GM10847 (cell line): Measurements from ENCODE around the gene MRPS34.

Experiments
- POLR2A ChIP-seq: IDR thresholded peaks from 2 replicates; pipeline ENCODE4 v1.6.1; 2011; ENCODE audit not compliant: insufficient read length; ENCODE audit errors: extremely low read depth

MRPS34 gene

DNA sequence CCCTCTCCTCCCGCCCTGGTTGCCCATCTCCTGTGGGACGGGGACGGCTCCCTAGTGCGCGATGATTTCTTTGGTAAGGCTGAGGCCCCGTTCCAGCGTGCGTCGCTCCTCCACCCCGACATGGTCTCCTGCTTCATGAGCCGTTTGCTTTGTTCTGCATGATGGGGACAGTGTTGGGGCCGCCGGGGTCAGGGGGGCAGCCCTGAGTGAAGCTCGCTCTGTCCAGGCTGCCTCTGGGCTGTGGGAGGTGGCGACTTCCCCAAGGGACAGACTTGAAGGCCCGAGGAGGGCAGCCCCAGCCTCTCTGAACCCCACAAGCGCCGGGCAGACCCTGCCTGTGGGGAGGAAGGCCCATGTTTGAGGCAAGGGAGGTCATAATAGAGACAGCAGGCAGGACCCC is 14.0 kb downstream of the MRPS34 start:
- TF ChIP-seq POLR2A, result no peak

DNA sequence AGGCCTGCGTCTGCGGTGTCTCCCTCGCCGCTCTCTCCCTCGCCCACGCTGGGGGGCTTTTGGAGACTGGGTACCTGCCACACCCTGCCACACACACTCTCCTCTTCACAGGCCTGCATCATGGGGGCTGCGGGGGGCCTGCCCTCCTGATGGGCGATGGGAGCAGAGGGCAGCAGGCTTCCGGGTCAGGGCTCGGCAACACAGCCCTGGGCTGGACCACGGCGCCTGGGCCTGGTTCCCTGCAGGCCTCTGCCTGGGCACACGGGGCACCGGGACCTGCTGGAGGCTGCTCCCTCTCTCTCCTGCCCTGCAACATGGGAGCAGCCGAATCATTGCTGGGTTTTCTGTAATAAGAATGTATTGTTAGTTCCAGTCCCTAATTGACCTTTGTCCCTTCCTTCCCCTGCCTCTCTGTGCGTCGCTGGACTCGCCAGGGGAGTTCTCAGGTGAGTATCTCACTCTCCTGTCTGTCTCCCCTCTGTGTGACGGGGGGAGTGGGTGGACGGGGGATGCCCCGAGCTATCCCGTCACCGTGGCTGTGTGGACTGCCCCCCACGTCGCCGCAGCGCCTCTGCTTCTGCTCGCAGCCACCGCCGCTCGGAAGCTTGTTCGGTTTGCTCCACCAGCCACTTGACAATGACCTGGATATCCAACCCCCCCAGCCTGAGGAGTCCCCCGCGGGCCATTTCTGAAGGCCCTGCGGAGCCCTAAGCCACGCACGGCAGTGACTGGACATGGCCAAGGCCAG is 15.0 kb downstream of the MRPS34 start:
- TF ChIP-seq POLR2A, result no peak

DNA sequence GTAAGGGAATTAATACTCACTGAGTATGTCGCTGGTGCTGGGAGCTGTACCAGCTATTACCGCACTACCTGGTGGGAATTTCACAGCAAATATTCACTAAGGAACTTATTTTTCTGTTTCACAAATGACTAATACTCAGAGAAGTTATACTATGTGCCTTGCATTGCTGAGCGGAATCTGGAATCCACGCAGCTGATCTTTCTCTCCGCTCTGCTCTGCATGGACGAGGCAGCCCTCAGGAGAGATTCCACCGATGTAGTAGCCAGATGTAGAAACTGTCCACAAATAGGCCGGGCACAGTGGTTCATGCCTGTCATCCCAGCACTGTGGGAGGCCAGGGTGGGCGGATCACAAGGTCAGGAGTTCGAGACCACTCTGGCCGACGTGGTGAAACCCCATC is 18.7 kb downstream of the MRPS34 start:
- TF ChIP-seq POLR2A, result no peak

DNA sequence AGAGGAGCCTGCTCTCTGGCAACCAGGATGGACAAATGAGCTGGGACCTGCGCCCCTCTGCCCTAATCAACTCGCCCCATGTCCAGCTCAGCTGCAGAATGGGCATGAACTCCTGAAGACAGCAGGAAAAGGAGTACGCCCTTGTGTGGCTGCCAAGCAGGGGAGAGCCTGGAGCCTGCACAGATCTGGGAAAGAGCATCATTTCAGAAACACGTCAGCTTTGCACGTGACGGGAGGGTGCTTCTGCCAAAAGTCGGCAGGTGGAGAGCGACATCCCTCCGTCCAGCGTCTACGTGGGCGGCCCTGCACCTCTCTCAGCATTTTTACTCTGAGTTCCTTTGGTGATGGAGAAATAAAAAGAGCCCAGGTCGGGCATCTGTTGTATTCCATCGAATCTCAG is 20.1 kb downstream of the MRPS34 start:
- TF ChIP-seq POLR2A, result no peak

DNA sequence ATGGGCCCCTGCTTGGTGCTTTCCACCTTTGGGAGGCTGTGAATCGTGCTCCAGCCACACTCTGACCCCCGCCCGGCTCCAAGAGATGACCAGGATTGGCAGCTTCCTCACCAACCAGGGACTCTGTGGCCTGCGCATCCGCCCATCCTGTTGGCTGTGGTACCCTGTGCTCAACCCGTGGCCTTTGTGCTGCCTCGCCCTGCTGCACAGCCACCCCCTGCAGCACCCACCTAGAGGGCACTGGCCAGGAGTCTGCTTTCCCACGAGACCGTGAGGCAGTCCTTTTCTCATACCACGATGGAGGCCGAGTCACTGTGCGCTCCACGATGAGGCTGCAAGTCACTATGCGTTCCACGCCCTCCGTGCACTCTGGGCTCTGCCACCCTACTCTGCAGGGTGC is 21.0 kb downstream of the MRPS34 start:
- TF ChIP-seq POLR2A, result no peak

DNA sequence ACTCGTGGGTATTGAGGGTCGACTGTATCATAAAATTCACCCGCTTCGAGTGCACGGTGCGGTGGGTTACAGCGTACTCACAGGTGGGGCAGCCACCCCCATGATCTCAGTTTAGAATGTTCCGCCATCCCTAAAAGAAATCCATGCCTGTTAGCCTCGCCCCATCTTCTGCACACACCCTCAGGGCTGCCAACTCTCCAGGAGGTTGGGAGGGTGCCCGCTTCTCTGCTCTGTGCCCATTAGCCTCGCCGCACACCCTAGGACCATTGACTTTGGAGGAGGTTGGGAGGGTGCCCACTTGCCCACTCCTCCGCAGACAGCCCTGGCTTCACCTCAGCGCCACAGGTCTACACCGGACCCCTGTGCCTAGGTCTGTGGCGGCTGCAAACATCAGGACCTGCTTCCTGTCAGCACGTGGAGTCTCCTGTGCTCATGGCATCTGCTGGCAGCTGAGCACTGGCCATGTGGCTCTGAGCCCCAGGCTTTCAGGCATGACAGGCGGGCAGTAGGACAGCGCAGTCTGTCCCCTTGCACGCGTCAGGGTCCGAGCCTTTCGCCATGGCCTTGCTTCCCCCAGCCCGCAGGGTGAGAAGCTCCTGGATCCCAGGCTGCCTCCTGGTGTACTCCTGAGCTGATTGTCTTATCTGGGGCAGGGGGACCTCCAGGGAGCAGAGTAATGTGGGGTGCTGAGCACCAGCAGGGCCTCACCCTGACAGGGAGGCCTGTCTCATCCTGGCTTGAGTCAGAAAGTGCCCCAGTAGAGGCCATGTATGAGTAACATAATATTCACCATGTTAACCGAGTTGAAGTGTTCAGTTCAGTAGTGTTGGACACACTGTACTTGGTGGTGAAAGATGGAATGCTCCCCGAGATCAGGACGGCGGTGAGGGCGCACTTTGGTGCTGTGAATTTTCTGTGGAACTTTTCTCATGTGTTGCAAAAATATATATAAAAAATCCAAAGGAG is 23.5 kb downstream of the MRPS34 start:
- no peak for TF ChIP-seq POLR2A

DNA sequence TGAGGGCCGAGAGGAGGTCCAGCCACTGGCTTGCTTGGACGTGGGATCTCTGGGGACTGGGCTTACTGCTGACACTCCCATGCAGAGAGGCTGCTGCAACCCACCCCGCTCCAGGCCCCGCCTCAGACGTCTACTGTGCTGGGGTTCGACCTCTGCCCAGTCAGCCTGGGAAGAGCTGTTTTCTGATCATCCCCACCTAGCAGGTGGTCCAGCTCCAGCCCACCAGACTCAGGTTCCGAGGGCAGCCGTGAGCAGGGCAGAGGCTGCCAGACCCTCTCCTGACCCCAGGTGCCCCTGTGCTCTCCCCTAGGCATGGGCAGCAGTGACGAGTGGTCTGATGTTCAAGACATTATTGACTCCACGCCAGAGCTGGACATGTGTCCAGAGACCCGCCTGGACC is 25.0 kb downstream of the MRPS34 start:
- TF ChIP-seq POLR2A, result no peak

DNA sequence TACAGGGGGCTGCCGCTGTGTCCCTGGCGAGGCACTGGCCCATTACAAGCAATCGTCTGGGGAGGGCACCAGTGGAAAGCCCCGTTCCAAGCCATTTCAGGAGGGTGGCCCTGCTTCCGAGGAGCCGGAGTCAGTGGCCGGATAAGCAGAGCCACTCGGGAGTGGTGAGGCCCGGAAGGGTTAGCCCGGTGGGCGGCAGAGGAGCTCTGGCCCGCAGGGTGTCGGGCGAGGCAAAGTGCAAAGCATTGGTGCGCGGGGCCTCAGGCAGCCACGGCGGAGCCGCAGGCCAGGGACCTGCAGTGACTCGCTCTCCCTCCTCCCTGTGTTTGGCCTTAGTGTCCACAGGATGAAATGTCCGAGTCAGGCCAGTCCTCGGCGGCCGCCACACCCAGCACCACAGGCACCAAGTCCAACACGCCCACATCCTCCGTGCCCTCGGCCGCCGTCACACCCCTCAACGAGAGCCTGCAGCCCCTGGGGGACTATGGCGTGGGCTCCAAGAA is 26.2 kb downstream of the MRPS34 start:
- no peak for TF ChIP-seq POLR2A

DNA sequence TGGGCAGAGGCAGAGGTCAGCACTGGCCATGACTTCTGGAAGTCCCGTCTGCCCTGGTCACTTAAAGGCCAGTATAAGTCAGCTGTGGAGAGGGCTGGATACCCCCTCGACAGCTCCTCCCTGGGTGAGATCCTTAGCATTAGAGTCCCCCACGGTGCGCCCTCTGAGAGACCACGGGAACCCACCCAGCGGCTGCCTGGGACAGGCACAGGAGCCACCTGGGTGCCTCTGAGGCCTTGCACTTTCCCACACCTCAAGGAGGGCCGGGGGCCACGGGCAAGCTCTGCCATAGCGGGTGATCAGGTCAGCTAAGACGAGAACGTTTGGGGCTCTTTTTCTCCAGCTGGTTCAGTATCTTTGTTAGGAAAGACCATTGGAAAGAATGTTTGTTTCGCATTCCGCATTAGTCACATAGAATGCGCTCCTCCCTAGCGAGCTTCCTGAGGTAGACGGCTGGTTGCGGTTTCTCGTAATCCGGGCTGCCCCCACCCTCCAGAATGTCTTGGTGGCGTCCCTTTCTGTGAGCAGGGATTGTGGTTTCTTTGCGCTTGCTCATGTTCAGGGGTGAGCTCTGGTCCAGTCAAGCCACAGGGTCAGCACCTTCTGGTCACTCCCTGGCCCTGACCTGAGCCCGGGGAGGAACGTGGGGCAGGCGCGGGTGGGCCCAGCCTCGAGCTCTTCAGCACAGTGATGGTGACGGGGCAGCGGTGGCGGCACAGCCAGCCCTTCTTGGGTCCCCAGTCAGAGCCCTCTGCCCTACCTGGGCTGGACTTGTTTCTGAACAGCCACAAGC is 26.8 kb downstream of the MRPS34 start:
- no peak for TF ChIP-seq POLR2A

DNA sequence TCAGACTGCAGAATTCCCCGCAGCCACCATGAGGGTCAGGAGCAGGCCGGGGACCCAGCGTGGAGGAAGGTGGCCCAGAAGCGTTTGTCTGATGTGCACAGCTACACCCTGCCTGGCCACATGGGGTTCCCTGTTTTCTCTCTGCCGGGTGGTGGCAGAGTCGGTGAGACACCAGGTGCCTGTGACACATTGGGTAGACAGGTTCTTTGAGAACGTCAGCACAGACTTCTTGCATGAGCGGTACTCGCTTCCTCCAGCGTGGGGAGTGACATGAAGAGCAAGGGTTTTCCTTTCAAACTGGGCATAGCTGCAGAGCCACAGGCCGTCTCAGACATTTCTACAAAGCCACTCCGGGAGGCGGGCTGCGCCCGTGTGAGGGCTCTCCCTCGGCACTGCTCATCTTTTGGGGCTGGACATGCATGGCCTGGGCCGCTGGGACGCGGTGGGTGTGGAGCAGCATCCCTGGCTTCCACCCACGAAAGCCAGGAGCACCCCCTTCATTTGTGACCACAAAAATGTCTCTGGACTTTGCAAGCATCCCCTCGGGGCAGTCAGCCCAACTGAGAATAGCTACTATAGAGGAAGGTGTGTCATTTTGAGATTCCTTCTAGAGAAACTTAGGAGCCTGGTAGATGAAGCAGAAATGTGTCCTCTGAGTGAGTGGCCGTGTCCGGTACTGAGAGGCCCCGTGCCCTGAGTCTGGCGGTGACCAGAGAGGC is 27.6 kb downstream of the MRPS34 start:
- no peak for TF ChIP-seq POLR2A

DNA sequence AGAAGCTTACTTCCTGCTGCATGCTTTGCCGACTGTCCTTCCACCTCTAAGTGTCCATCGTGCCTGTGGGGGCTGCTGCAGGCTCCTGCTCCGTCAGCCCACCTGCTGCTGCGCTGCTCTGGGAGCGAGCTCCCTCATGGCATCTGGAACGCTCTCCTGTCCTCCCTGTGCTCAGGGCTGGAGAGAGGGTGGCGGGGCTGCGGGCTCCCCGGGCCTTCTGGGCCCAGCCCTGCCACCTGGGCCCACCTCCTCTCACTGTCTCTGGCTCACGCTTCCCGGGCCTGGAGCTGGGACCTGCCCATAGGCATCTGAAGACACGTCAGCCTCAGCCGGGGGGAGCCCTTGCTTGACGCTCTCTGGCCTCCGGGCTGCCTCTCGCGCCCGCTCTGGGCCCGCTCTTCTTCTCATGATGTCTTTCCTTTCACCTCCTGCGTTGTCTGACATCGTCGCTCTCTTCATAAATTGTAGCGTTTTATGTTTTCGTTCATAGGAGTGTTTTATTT is 28.5 kb downstream of the MRPS34 start:
- TF ChIP-seq POLR2A, result no peak

DNA sequence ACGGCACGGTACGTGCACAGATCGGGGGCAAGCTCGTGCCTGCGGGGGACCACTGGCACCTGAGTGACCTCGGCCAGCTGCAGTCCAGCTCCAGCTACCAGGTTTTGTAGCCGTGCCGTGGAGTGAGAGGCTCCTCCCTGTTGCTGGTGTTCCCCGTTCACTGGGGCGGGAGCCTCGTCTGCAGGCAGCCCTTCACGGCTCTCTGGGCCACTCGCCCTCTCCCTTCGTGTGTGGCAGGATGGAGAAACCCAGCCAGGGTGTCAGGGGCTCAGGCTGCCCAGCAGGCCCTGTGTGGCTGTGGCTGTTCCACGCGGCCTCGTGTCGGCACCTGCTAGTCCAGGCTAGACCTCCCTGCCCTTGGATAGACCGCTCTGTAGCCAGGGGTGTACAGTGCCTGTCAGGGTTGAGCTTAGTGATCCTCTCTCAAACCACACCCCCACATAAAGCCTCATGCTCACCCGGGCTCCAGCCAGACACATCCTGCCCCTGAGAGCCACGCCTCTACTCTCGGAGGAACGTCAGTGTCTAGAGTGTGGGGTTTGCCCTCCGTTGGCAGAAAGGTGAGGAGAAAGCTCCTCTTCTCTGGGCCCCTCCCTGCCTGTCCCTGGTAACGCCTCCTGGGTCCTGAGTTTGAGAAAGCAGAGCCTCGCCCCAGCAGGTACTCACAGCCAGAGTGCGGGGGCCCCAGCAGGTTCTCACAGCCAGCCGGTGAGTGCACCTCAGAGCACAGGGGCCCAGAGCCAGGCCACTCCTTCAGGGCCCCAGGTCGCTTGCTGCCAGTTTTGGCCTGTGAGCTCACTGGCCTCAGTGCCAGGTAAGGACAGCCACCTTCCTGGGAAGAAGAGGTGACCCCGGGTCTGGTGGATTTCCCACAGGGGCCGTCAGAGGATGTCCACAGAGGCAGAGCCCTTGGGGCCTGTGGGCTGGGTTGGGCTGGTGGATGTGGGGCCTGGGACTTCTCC is 29.3 kb downstream of the MRPS34 start:
- TF ChIP-seq POLR2A, result no peak

DNA sequence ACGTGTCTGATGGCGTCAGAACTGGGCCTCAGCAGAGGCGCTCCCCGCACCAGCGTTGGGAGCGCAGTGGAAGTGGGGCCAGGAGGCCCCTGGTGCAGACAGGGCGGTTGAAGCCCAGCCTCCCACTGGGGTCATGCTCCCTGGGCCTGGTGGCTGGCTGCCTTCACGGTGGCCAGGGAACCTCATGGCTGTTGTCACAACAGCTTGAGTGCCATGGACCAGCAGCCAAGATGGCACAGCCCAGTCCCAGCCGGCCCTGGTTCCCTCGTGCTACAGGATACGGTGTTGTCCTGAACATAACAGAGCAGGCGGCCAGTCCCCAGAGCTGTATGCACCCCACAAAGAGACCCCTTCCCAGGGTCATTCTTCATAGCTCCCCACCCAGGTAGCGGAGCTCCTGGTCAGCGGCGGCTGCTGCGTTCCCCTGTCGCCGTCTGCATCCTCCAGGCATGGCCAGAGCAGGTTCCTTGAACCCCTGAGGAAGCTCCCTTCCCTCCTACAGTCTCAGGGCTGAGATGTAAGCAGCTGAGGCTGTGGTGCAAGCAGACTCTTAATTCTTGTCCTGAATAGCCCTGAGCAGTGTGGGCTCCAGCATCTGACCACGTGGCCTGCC is 31.3 kb downstream of the MRPS34 start:
- no peak for TF ChIP-seq POLR2A
